ENCODE results near the gene CDC42EP4.

DNA sequence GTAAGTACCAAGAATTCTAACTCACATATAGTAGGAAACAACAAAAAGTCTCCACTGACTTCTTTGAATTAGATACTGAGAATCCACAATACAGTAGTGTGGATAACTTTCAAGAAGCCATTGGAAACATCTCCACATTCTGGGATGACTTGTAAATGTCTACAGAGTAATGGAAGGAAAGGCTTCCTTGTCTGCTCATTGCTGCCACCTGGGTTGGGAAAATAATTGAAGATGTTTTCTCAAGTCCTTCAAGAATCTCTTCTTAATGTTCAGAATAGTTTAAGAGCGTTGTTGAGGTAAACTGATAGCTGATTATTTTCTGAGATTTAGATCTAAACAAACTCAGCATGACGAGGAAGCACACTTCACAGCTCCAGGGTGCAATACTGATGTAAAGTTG lies 64.1 kb downstream of the CDC42EP4 start:
- TF ChIP-seq, protein P1, sequence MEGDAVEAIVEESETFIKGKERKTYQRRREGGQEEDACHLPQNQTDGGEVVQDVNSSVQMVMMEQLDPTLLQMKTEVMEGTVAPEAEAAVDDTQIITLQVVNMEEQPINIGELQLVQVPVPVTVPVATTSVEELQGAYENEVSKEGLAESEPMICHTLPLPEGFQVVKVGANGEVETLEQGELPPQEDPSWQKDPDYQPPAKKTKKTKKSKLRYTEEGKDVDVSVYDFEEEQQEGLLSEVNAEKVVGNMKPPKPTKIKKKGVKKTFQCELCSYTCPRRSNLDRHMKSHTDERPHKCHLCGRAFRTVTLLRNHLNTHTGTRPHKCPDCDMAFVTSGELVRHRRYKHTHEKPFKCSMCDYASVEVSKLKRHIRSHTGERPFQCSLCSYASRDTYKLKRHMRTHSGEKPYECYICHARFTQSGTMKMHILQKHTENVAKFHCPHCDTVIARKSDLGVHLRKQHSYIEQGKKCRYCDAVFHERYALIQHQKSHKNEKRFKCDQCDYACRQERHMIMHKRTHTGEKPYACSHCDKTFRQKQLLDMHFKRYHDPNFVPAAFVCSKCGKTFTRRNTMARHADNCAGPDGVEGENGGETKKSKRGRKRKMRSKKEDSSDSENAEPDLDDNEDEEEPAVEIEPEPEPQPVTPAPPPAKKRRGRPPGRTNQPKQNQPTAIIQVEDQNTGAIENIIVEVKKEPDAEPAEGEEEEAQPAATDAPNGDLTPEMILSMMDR (IDR thresholded peaks at IDR 0.05; ENCODE audit: low read depth, low read length, poor library complexity, severe bottlenecking) = no peak
- TF ChIP-seq EZH2phosphoT487 (IDR thresholded peaks at IDR 0.05; ENCODE audit: borderline replicate concordance, low read length) = no peak

Data from DOHH2 (cell line).